Stomach (tissue), 4 donors: Measurements from ENCODE around the gene TGDS.

ENCODE experiments used
- EP300 ChIP-seq: sonication (generic); formaldehyde crosslinking; IDR thresholded peaks from one replicate; pipeline ENCODE4 v1.6.1; 2017; ENCODE audit warnings: antibody characterized with exemption
- POLR2A ChIP-seq, 4 donors: fragments of 450-650 bp; IDR thresholded peaks; one replicate each; pipeline ENCODE4 v1.6.1; 2016; ENCODE audit warnings: antibody characterized with exemption in 4 of 4, control low read depth in 2 of 4, mild to moderate bottlenecking in 1 of 4, moderate library complexity in 1 of 4
- POLR2AphosphoS5 ChIP-seq, 3 donors: sonication (generic); formaldehyde crosslinking; IDR thresholded peaks; one replicate each; pipeline ENCODE4 v1.6.1; 2016; ENCODE audit warnings: antibody characterized with exemption in 3 of 3
- TF ChIP-seq, protein P1 (sequence below), 7 experiments: fragments of 450-650 bp in 4 of 7; fragments of 200-600 bp in 3 of 7; sonication (generic) in 3 of 7; IDR thresholded peaks; one replicate each; pipeline ENCODE4 v1.5.1; 2016 to 2019; ENCODE audit warnings: antibody characterized with exemption in 7 of 7, control low read depth in 2 of 7, mild to moderate bottlenecking in 1 of 7

DNA sequence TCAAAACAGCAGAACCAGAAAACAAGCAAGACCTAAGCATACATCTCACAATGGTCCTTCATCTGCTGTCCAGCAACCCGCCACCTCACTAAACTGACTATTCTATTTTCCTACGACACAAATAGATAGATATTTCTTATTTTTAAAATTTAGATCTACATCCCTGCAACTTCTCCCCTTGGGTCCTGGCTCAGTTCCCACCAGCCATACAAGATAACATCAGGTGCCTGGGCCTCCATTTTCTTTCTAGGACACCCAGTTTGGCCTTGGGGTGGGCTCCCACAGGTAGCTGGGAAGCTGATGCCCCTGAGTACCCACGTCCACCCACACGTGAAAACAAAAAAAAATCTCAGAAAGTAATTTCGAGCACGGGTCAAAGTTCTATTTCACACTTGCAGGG lies 47.6 kb downstream of the TGDS start:
- TF ChIP-seq POLR2A (IDR thresholded peaks at IDR 0.05) (no peak), POLR2AphosphoS5 (IDR thresholded peaks at IDR 0.05) (no peak), EP300 (no peak)
- TF ChIP-seq, protein P1, sequence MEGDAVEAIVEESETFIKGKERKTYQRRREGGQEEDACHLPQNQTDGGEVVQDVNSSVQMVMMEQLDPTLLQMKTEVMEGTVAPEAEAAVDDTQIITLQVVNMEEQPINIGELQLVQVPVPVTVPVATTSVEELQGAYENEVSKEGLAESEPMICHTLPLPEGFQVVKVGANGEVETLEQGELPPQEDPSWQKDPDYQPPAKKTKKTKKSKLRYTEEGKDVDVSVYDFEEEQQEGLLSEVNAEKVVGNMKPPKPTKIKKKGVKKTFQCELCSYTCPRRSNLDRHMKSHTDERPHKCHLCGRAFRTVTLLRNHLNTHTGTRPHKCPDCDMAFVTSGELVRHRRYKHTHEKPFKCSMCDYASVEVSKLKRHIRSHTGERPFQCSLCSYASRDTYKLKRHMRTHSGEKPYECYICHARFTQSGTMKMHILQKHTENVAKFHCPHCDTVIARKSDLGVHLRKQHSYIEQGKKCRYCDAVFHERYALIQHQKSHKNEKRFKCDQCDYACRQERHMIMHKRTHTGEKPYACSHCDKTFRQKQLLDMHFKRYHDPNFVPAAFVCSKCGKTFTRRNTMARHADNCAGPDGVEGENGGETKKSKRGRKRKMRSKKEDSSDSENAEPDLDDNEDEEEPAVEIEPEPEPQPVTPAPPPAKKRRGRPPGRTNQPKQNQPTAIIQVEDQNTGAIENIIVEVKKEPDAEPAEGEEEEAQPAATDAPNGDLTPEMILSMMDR (IDR thresholded peaks at IDR 0.05), result no peak
